A375 (cell line): ENCODE measurements around the gene DHRS3. TPM values are rescaled to one million over a fixed set of nuclear protein-coding genes. Genes with fewer than 3 reads are reported as not detected.

Source experiments
- small RNA-seq: library from RNA; depleted of rRNA; stranded (forward); fragments of <200 nt; gene quantifications from one replicate; pipeline ENCODE3, GENCODE V24; 2014
- total RNA-seq: library from RNA; depleted of rRNA; stranded (reverse); fragments of >200 nt; shearing (Covaris generic); gene quantifications from 2 replicates; pipeline ENCODE4 v1.2.3, GENCODE V29; 2014; rRNA removed

Gene DHRS3
- 143 TPM in 2 replicates for total RNA-seq

GRCh38 chr1:12617901-12618660, at the start of gene DHRS3:
DHRS3 (minus strand) TSS chr1:12618210; CDS start chr1:12617348, 862 bp downstream.

GRCh38 chr1:12643785-12644184, 25.8 kb upstream of the DHRS3 start, which contains the start of gene AADACL4:
AADACL4 (plus strand) TSS chr1:12644085; CDS start chr1:12644547, 462 bp downstream.

Small RNA genes lying within 50 kb of the gene (small RNA-seq; reads per million reads assigned to genes)
- not detected for gene MIR6730
- not detected for gene RNU6ATAC18P

Other genes starting within 250 kb of the DHRS3 start
- gene AADACL4, start 25.9 kb upstream of the DHRS3 start, total RNA-seq: not detected in 2 replicates
- gene AADACL3, start 97.9 kb upstream of the DHRS3 start, total RNA-seq: not detected in 2 replicates
- gene CFAP107, start 128.0 kb upstream of the DHRS3 start, total RNA-seq: not detected in 2 replicates
- gene PRAMEF12, start 155.5 kb upstream of the DHRS3 start, total RNA-seq: not detected in 2 replicates
- gene PRAMEF1, start 173.2 kb upstream of the DHRS3 start, total RNA-seq: not detected in 2 replicates
- not detected in 2 replicates for gene PRAMEF11, start 213.2 kb upstream of the DHRS3 start, total RNA-seq
- not detected in 2 replicates for gene HNRNPCL1, start 230.5 kb upstream of the DHRS3 start, total RNA-seq
- not detected in 2 replicates for gene PRAMEF2, start 238.9 kb upstream of the DHRS3 start, total RNA-seq